ENCODE data around the gene LRRC8E.

GRCh38 chr19:7944177-7944761, 56.0 kb downstream of the LRRC8E start:
- TF ChIP-seq CTCF (IDR thresholded peaks at IDR 0.05; ENCODE audit: low read depth, low read length, missing input control) (peak; percentile 81), HNF4A (conservative IDR thresholded peaks at IDR 0.05) (no peak), RAD21 (IDR thresholded peaks at IDR 0.05) (peak; percentile 87 to 90), RXRA (IDR thresholded peaks at IDR 0.05) (no peak), YY1 (IDR thresholded peaks at IDR 0.05) (no peak), JUND (IDR thresholded peaks at IDR 0.05) (no peak), TAF1 (conservative IDR thresholded peaks at IDR 0.05) (peak; percentile 7)
